Osteoblast (primary cell): ENCODE measurements around the gene PLK1. TPM values are rescaled to one million over a fixed set of nuclear protein-coding genes. Genes with fewer than 3 reads are reported as not detected.

Experiments
- DNase-seq: peaks from one replicate; pipeline ENCODE4 v3.0.0; 2011; ENCODE audit warnings: low spot score, mixed read lengths; ENCODE audit not compliant: insufficient read length; ENCODE audit errors: missing footprints
- H2AFZ ChIP-seq: 2 replicates; pipeline ENCODE4 v1.6.0; 2011; ENCODE audit warnings: mild to moderate bottlenecking, low read length
- H3K27ac ChIP-seq: 2 replicates; pipeline ENCODE4 v1.5.1; 2011; ENCODE audit warnings: mild to moderate bottlenecking, low read depth, low read length, moderate library complexity
- H3K27me3 ChIP-seq: 2 replicates; pipeline ENCODE4 v1.6.0; 2012; ENCODE audit warnings: mild to moderate bottlenecking, control low read depth, inconsistent platforms, low read length, moderate library complexity; ENCODE audit not compliant: insufficient read depth
- H3K36me3 ChIP-seq: 2 replicates; pipeline ENCODE4 v1.5.1; 2011; ENCODE audit warnings: mild to moderate bottlenecking, low read length, control low read depth, moderate library complexity; ENCODE audit not compliant: insufficient read depth
- H3K4me1 ChIP-seq: 2 replicates; pipeline ENCODE4 v1.5.1; 2011; ENCODE audit warnings: mild to moderate bottlenecking, low read length, control low read depth, moderate library complexity; ENCODE audit not compliant: insufficient read depth
- H3K4me2 ChIP-seq: 2 replicates; pipeline ENCODE4 v1.6.0; 2011; ENCODE audit warnings: mild to moderate bottlenecking, low read length; ENCODE audit not compliant: insufficient read depth
- H3K4me3 ChIP-seq: fragments of 200-600 bp; sonication (generic); 3 replicates; pipeline ENCODE4 v1.5.1; 2012; ENCODE audit warnings: mild to moderate bottlenecking, low read length, inconsistent platforms; ENCODE audit not compliant: insufficient read depth
- H3K79me2 ChIP-seq: 2 replicates; pipeline ENCODE4 v1.6.0; 2012; ENCODE audit warnings: mild to moderate bottlenecking, low read length, control low read depth, inconsistent platforms; ENCODE audit not compliant: insufficient read depth
- H3K9me3 ChIP-seq: 2 replicates; pipeline ENCODE4 v1.5.1; 2011; ENCODE audit warnings: low read depth, low read length, control low read depth
- H4K20me1 ChIP-seq: 2 replicates; pipeline ENCODE4 v1.6.0; 2012; ENCODE audit warnings: mild to moderate bottlenecking, low read length, control low read depth; ENCODE audit not compliant: insufficient read depth
- total RNA-seq: library from RNA; depleted of rRNA; stranded (reverse); fragments of >200 nt; gene quantifications from 2 replicates; pipeline ENCODE4 v1.2.3, GENCODE V29; 2012
- TF ChIP-seq, protein P1 (sequence below): IDR thresholded peaks from 2 replicates; pipeline ENCODE4 v1.5.1; 2011; ENCODE audit warnings: mild to moderate bottlenecking, low read depth, low read length, moderate library complexity; ENCODE audit errors: extremely low read depth

PLK1 gene
- total RNA-seq, 1 donor: 2.2 TPM

DNA sequence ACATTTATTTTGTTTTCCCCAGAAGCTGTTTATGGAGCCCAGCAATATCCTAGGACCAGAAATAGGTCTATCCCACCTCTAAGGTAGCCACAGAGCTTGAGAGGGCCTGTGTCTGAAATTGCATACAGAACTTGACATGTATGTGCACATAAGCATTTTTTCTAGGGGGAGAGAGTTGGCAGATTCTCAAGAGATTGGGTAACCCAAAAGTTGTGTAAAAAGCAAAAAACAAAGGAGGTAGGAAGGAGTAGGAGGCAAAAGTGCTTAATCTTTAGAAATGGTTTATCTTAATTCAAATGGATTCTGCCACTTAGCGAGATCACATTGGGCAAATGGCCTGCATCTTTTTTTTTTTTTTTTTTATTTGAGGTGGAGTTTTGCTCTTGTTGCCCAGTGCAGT lies 3.5 kb downstream of the PLK1 start:
- peaks cover 34% of the 10 kb centered on the region for H3K4me1 ChIP-seq
- no peak for DNase-seq
- no peak overlapping the region for H3K4me3 ChIP-seq
- no peak overlapping the region for H3K4me2 ChIP-seq
- peaks cover 52% of the 10 kb centered on the region for H3K79me2 ChIP-seq
- no peaks in the 10 kb centered on the region for H3K27me3 ChIP-seq
- H3K9me3 ChIP-seq: no peaks in the 10 kb centered on the region
- H3K36me3 ChIP-seq: peaks cover 63% of the 10 kb centered on the region
- TF ChIP-seq, protein P1, sequence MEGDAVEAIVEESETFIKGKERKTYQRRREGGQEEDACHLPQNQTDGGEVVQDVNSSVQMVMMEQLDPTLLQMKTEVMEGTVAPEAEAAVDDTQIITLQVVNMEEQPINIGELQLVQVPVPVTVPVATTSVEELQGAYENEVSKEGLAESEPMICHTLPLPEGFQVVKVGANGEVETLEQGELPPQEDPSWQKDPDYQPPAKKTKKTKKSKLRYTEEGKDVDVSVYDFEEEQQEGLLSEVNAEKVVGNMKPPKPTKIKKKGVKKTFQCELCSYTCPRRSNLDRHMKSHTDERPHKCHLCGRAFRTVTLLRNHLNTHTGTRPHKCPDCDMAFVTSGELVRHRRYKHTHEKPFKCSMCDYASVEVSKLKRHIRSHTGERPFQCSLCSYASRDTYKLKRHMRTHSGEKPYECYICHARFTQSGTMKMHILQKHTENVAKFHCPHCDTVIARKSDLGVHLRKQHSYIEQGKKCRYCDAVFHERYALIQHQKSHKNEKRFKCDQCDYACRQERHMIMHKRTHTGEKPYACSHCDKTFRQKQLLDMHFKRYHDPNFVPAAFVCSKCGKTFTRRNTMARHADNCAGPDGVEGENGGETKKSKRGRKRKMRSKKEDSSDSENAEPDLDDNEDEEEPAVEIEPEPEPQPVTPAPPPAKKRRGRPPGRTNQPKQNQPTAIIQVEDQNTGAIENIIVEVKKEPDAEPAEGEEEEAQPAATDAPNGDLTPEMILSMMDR: no peak
- H2AFZ ChIP-seq: no peak overlapping the region
- H4K20me1 ChIP-seq: peaks cover 19% of the 10 kb centered on the region
- no peak overlapping the region for H3K27ac ChIP-seq

GRCh38 chr16:23683487-23683886 lies 4.8 kb downstream of the PLK1 start:
- Histone ChIP-seq H3K36me3 (peaks cover 76% of the 10 kb centered on the region), H3K27me3 (no peaks in the 10 kb centered on the region), H3K9me3 (no peaks in the 10 kb centered on the region), H2AFZ (no peak overlapping the region), H3K4me2 (no peak overlapping the region), H3K4me1 (peaks cover 26% of the 10 kb centered on the region), H4K20me1 (peaks cover 19% of the 10 kb centered on the region), H3K27ac (no peak overlapping the region), H3K79me2 (peaks cover 52% of the 10 kb centered on the region), H3K4me3 (no peak overlapping the region)
- TF ChIP-seq, protein P1: no peak
- peak; percentile 17 for DNase-seq

- H3K27me3 ChIP-seq: no peaks in the 10 kb centered on the region
- TF ChIP-seq, protein P1: no peak
- peak; percentile 34 for DNase-seq
- no peak overlapping the region for H3K27ac ChIP-seq
- no peaks in the 10 kb centered on the region for H4K20me1 ChIP-seq
- no peak overlapping the region for H2AFZ ChIP-seq
- no peaks in the 10 kb centered on the region for H3K4me1 ChIP-seq
- H3K4me2 ChIP-seq: no peak overlapping the region
- peaks cover 17% of the 10 kb centered on the region for H3K79me2 ChIP-seq
- H3K9me3 ChIP-seq: no peaks in the 10 kb centered on the region
- H3K4me3 ChIP-seq: no peak overlapping the region
- peaks cover 75% of the 10 kb centered on the region for H3K36me3 ChIP-seq
Observed at GRCh38 chr16:23687034-23687808, 8.5 kb downstream of the PLK1 start.

GRCh38 chr16:23689442-23690187 lies 10.9 kb downstream of the PLK1 start:
- Histone ChIP-seq H3K4me2 (no peak overlapping the region), H3K4me1 (peaks cover 6% of the 10 kb centered on the region), H4K20me1 (no peaks in the 10 kb centered on the region), H3K27ac (no peak overlapping the region), H3K36me3 (peaks cover 58% of the 10 kb centered on the region), H3K9me3 (no peaks in the 10 kb centered on the region), H3K4me3 (no peak overlapping the region), H3K27me3 (no peaks in the 10 kb centered on the region), H3K79me2 (peaks cover 3% of the 10 kb centered on the region), H2AFZ (no peak overlapping the region)
- DNase-seq: no peak
- TF ChIP-seq, protein P1: no peak
